Measurements from ENCODE around the gene ATP5PB. TPM values are rescaled to one million over a fixed set of nuclear protein-coding genes. Genes with fewer than 3 reads are reported as not detected.

ATP5PB gene
- total RNA-seq, 1 donor from 2014 or later, result 214 TPM

GRCh38 chr1:111511370-111511769, 62.1 kb downstream of the ATP5PB start:
- DNase-seq (ENCODE audit: low spot score, unreplicated experiment), result no peak
- Mint-ChIP-seq H3K9me3 (ENCODE audit: low read depth) (no peaks in the 10 kb centered on the region), H3K4me1 (ENCODE audit: low read depth) (peaks cover 7% of the 10 kb centered on the region), H3K27ac (no peak overlapping the region), H3K4me3 (ENCODE audit: low read depth) (no peak overlapping the region), H3K36me3 (ENCODE audit: insufficient read depth) (no peaks in the 10 kb centered on the region), H3K27me3 (no peaks in the 10 kb centered on the region)
- TF ChIP-seq CTCF (IDR thresholded peaks at IDR 0.05; ENCODE audit: unreplicated experiment), result no peak

Other genes starting within 250 kb of the ATP5PB start
- 2.6 and 3.0 TPM in 2 replicates for gene DENND2D, start 248.8 kb upstream of the ATP5PB start, total RNA-seq
- not detected in 2 replicates for gene CHI3L2, start 221.8 kb upstream of the ATP5PB start, total RNA-seq
- not detected in 2 replicates for gene CHIA, start 158.6 kb upstream of the ATP5PB start, total RNA-seq
- 3.1 and 3.9 TPM in 2 replicates for gene OVGP1, start 21.7 kb upstream of the ATP5PB start, total RNA-seq
- gene WDR77, start 208 bp upstream of the ATP5PB start, total RNA-seq, result 91.2 and 93.6 TPM in 2 replicates
- gene C1orf162, start 24.5 kb downstream of the ATP5PB start, total RNA-seq, result 0.55 and 0.69 TPM in 2 replicates
- gene ADORA3, start 54.2 kb downstream of the ATP5PB start, total RNA-seq, result not detected in 2 replicates
- not detected in 2 replicates for gene TMIGD3, start 54.2 kb downstream of the ATP5PB start, total RNA-seq
- 36.6 and 38.8 TPM in 2 replicates for gene RAP1A, start 170.3 kb downstream of the ATP5PB start, total RNA-seq

Measured in progenitor cell of endocrine pancreas (in vitro differentiated cells).